MCF 10A (cell line): ENCODE data around the gene IQCM. TPM values are rescaled to one million over a fixed set of nuclear protein-coding genes. Genes with fewer than 3 reads are reported as not detected.

Experiments used
- BruUV-seq: library from RNA; stranded (reverse); fragments of 400-500 nt; replicated peaks from 2 replicates; lab custom pipeline; 2021; lab: Mats Ljungman, UMichigan
- CTCF ChIA-PET: fragments of 300-600 bp; sonication (Branson Sonifier 250); formaldehyde crosslinking; extraction: SDS; loops from one replicate; lab custom pipeline; 2021; ENCODE audit warnings: antibody characterized with exemption, inconsistent platforms; lab: Yijun Ruan, JAX
- POLR2A ChIA-PET: fragments of 300-600, 350-650 bp; sonication (Branson Sonifier 250); formaldehyde crosslinking; extraction: SDS; loops from one replicate; lab custom pipeline; 2020; ENCODE audit warnings: antibody characterized with exemption, inconsistent platforms; lab: Yijun Ruan, JAX
- DNase-seq: peaks from one replicate; pipeline ENCODE4 v3.0.0-alpha.2; 2018; ENCODE audit not compliant: unreplicated experiment
- H3K27ac Mint-ChIP-seq: one replicate; pipeline ENCODE4 v1.8.0; 2022; ENCODE audit warnings: mild to moderate bottlenecking, low read depth, mixed read lengths; ENCODE audit not compliant: unreplicated experiment
- H3K27me3 Mint-ChIP-seq: one replicate; pipeline ENCODE4 v1.8.0; 2022; ENCODE audit warnings: mixed read lengths; ENCODE audit not compliant: insufficient read depth, unreplicated experiment
- H3K36me3 Mint-ChIP-seq: one replicate; pipeline ENCODE4 v1.8.0; 2022; ENCODE audit warnings: mild to moderate bottlenecking, moderate library complexity, mixed read lengths; ENCODE audit not compliant: insufficient read depth, unreplicated experiment
- H3K4me1 Mint-ChIP-seq: one replicate; pipeline ENCODE4 v1.8.0; 2022; ENCODE audit warnings: mixed read lengths; ENCODE audit not compliant: insufficient read depth, unreplicated experiment
- H3K4me3 Mint-ChIP-seq: one replicate; pipeline ENCODE4 v1.8.0; 2022; ENCODE audit warnings: mild to moderate bottlenecking, moderate library complexity, mixed read lengths; ENCODE audit not compliant: unreplicated experiment
- H3K9me3 Mint-ChIP-seq: one replicate; pipeline ENCODE4 v1.8.0; 2022; ENCODE audit warnings: mixed read lengths; ENCODE audit not compliant: unreplicated experiment
- CTCF ChIP-seq: fragments of 200-600 bp; IDR thresholded peaks from one replicate; pipeline ENCODE4 v1.8.0; 2022; ENCODE audit warnings: antibody characterized with exemption, mild to moderate bottlenecking; ENCODE audit not compliant: unreplicated experiment
- intact Hi-C: fragments of 100-400 bp; cut with micrococcal nuclease; formaldehyde crosslinking; loops from 2 replicates; pipeline ENCODE4 v1.14.1; 2022
- total RNA-seq: library from RNA; stranded (reverse); gene quantifications from 2 replicates; pipeline ENCODE4 v1.2.3, GENCODE V29; 2022

IQCM gene
- total RNA-seq, 1 experiment from 2014 or later = not detected

- H3K4me3 Mint-ChIP-seq = no peak overlapping the region
- DNase-seq = no peak
- H3K4me1 Mint-ChIP-seq = no peaks in the 10 kb centered on the region
- no peaks in the 10 kb centered on the region for H3K36me3 Mint-ChIP-seq
- no TSS peak for BruUV-seq
- no peak for TF ChIP-seq CTCF
- H3K27me3 Mint-ChIP-seq = no peaks in the 10 kb centered on the region
- ChIA-PET POLR2A (no interaction called here), CTCF (no interaction called here)
- intact Hi-C loops = no loop called here
- peaks cover 8% of the 10 kb centered on the region for H3K9me3 Mint-ChIP-seq
- H3K27ac Mint-ChIP-seq = no peak overlapping the region
These were observed 69.4 kb downstream of the IQCM start for GRCh38 chr4:149746276-149746675.

GRCh38 chr4:149741186-149741831 is 74.3 kb downstream of the IQCM start:
- Mint-ChIP-seq H3K36me3 (no peaks in the 10 kb centered on the region), H3K9me3 (peaks cover 4% of the 10 kb centered on the region), H3K4me1 (no peaks in the 10 kb centered on the region), H3K27ac (no peak overlapping the region), H3K27me3 (no peaks in the 10 kb centered on the region), H3K4me3 (no peak overlapping the region)
- TF ChIP-seq CTCF = no peak
- POLR2A ChIA-PET = no interaction called here
- intact Hi-C loops = no loop called here
- BruUV-seq = no TSS peak
- no peak for DNase-seq
- CTCF ChIA-PET = interaction anchor here (0.6 to 1.3 kb wide), 4 partner anchors 11 to 224 kb away, joined by 3 read pairs; no protein-coding TSS in a partner anchor

GRCh38 chr4:149738156-149738555 is 77.5 kb downstream of the IQCM start:
- intact Hi-C loops = no loop called here
- CTCF ChIA-PET = no interaction called here
- H3K9me3 Mint-ChIP-seq = no peaks in the 10 kb centered on the region
- H3K4me1 Mint-ChIP-seq = no peaks in the 10 kb centered on the region
- H3K4me3 Mint-ChIP-seq = no peak overlapping the region
- POLR2A ChIA-PET = no interaction called here
- no peak overlapping the region for H3K27ac Mint-ChIP-seq
- no TSS peak for BruUV-seq
- H3K36me3 Mint-ChIP-seq = no peaks in the 10 kb centered on the region
- no peaks in the 10 kb centered on the region for H3K27me3 Mint-ChIP-seq
- no peak for DNase-seq
- TF ChIP-seq CTCF = no peak

- H3K4me3 Mint-ChIP-seq = no peak overlapping the region
- no peaks in the 10 kb centered on the region for H3K9me3 Mint-ChIP-seq
- ChIA-PET POLR2A (interaction anchor here (0.6 to 1.4 kb wide), 3 partner anchors 28 to 366 kb away, joined by 3 read pairs; no protein-coding TSS in a partner anchor), CTCF (interaction anchor here (0.6 to 1.8 kb wide), 3 partner anchors 325 to 1751 kb away, joined by 3 read pairs; no protein-coding TSS in a partner anchor)
- DNase-seq = peak; percentile 69
- no peak overlapping the region for H3K27ac Mint-ChIP-seq
- intact Hi-C loops = loop anchor here (2.0 kb wide), 1 partner anchor 27 kb away; no protein-coding TSS in a partner anchor
- H3K4me1 Mint-ChIP-seq = no peaks in the 10 kb centered on the region
- no peak for TF ChIP-seq CTCF
- no TSS peak for BruUV-seq
- no peaks in the 10 kb centered on the region for H3K27me3 Mint-ChIP-seq
- no peaks in the 10 kb centered on the region for H3K36me3 Mint-ChIP-seq
These were observed 79.8 kb downstream of the IQCM start for GRCh38 chr4:149735796-149736195.
